GM18951 (cell line): ENCODE data around the gene IMMP2L.

ENCODE experiments used
- POLR2A ChIP-seq: IDR thresholded peaks from 4 replicates; pipeline ENCODE4 v1.6.1; 2011; ENCODE audit warnings: mild to moderate bottlenecking; ENCODE audit not compliant: insufficient read length, insufficient read depth; ENCODE audit errors: extremely low read depth
- in situ Hi-C: fragments of 300-500 bp; cut with MboI; formaldehyde crosslinking; loops from one replicate; pipeline ENCODE4 v1.12.0; 2022; ENCODE audit warnings: low sequenced_read_pairs, mixed read lengths, inconsistent platforms; ENCODE audit not compliant: unreplicated experiment

IMMP2L gene

GRCh38 chr7:110911632-110912031, 650.7 kb downstream of the IMMP2L start:
- in situ Hi-C loops, result no loop called here
- no peak for TF ChIP-seq POLR2A

GRCh38 chr7:110909117-110909516, 653.2 kb downstream of the IMMP2L start:
- no peak for TF ChIP-seq POLR2A
- in situ Hi-C loops, result no loop called here

- in situ Hi-C loops, result no loop called here
- no peak for TF ChIP-seq POLR2A
These were observed 656.3 kb downstream of the IMMP2L start for GRCh38 chr7:110905773-110906566.

GRCh38 chr7:110898516-110898915, 663.8 kb downstream of the IMMP2L start:
- no peak for TF ChIP-seq POLR2A
- in situ Hi-C loops, result no loop called here

GRCh38 chr7:110897538-110897937, 664.8 kb downstream of the IMMP2L start:
- TF ChIP-seq POLR2A, result no peak
- in situ Hi-C loops, result no loop called here

GRCh38 chr7:110894111-110894510, 668.2 kb downstream of the IMMP2L start:
- no peak for TF ChIP-seq POLR2A
- in situ Hi-C loops, result no loop called here

GRCh38 chr7:110891197-110891596, 671.1 kb downstream of the IMMP2L start:
- TF ChIP-seq POLR2A, result no peak
- in situ Hi-C loops, result no loop called here

- TF ChIP-seq POLR2A, result no peak
- in situ Hi-C loops, result no loop called here
These were observed 672.2 kb downstream of the IMMP2L start for GRCh38 chr7:110890101-110890500.

GRCh38 chr7:110889335-110889734, 673.0 kb downstream of the IMMP2L start:
- in situ Hi-C loops, result no loop called here
- no peak for TF ChIP-seq POLR2A

- no peak for TF ChIP-seq POLR2A
- in situ Hi-C loops, result no loop called here
These were observed 673.7 kb downstream of the IMMP2L start for GRCh38 chr7:110888641-110889040.

- in situ Hi-C loops, result no loop called here
- TF ChIP-seq POLR2A, result no peak
These were observed 676.8 kb downstream of the IMMP2L start for GRCh38 chr7:110885474-110885873.

- TF ChIP-seq POLR2A, result no peak
These were observed 680.6 kb downstream of the IMMP2L start for GRCh38 chr7:110881721-110882120.

GRCh38 chr7:110880971-110881370, 681.3 kb downstream of the IMMP2L start:
- in situ Hi-C loops, result no loop called here
- TF ChIP-seq POLR2A, result no peak

More at GRCh38 chr7:110881721-110882120, 680.6 kb downstream of the IMMP2L start:
- in situ Hi-C loops, result no loop called here

- in situ Hi-C loops, result no loop called here
- TF ChIP-seq POLR2A, result no peak
These were observed 685.3 kb downstream of the IMMP2L start for GRCh38 chr7:110877016-110877415.
